Fibroblast of lung (primary cell): ENCODE measurements around the gene DNASE1. TPM values are rescaled to one million over a fixed set of nuclear protein-coding genes. Genes with fewer than 3 reads are reported as not detected.

ENCODE experiments used
- DNase-seq, 2 donors: peaks; one replicate each; pipeline versions ENCODE4 v3.0.0 to v3.0.0-alpha.2; 2010; ENCODE audit warnings: low read depth in 2 of 2
- H2AFZ ChIP-seq: 2 replicates; pipeline ENCODE4 v1.5.1; 2012; ENCODE audit warnings: low read length, control low read depth, inconsistent platforms
- H3K27ac ChIP-seq: 2 replicates; pipeline ENCODE4 v1.5.1; 2011; ENCODE audit warnings: low read length, control low read depth; ENCODE audit not compliant: insufficient read depth
- H3K27me3 ChIP-seq: 2 replicates; pipeline ENCODE4 v1.5.1; 2011; ENCODE audit warnings: mild to moderate bottlenecking, low read length; ENCODE audit not compliant: control insufficient read depth, insufficient read depth
- H3K36me3 ChIP-seq: 2 replicates; pipeline ENCODE4 v1.5.1; 2011; ENCODE audit warnings: low read length; ENCODE audit not compliant: control insufficient read depth, insufficient read depth
- H3K4me1 ChIP-seq: 2 replicates; pipeline ENCODE4 v1.5.1; 2011; ENCODE audit warnings: low read length; ENCODE audit not compliant: control insufficient read depth, insufficient read depth; ENCODE audit errors: extremely low read depth
- H3K4me2 ChIP-seq: 2 replicates; pipeline ENCODE4 v1.5.1; 2011; ENCODE audit warnings: low read length, control low read depth; ENCODE audit not compliant: insufficient read depth; ENCODE audit errors: extremely low read depth
- H3K4me3 ChIP-seq, 4 experiments: fragments of 200-600 bp in 1 of 4; sonication (generic) in 1 of 4; replicated peaks in 1 of 4; 2 replicates each; pipeline ENCODE4 v1.5.1; 2011 to 2016; ENCODE audit warnings: low read length in 4 of 4, low read depth in 3 of 4, mild to moderate bottlenecking in 3 of 4, control low read depth in 2 of 4, inconsistent platforms in 1 of 4, mixed read lengths in 1 of 4; ENCODE audit not compliant: insufficient read depth in 1 of 4; ENCODE audit errors: control extremely low read depth in 1 of 4
- H3K79me2 ChIP-seq: 2 replicates; pipeline ENCODE4 v1.5.1; 2012; ENCODE audit warnings: mild to moderate bottlenecking, low read length, inconsistent platforms; ENCODE audit not compliant: control insufficient read depth, insufficient read depth
- H3K9ac ChIP-seq: 2 replicates; pipeline ENCODE4 v1.5.1; 2011; ENCODE audit warnings: mild to moderate bottlenecking, low read length, control low read depth; ENCODE audit not compliant: insufficient read depth
- H3K9me3 ChIP-seq: 2 replicates; pipeline ENCODE4 v1.5.1; 2012; ENCODE audit warnings: low read depth, low read length; ENCODE audit not compliant: control insufficient read depth, insufficient read depth
- H4K20me1 ChIP-seq: 2 replicates; pipeline ENCODE4 v1.5.1; 2011; ENCODE audit warnings: low read length; ENCODE audit not compliant: control insufficient read depth, insufficient read depth; ENCODE audit errors: extremely low read depth
- CTCF ChIP-seq, 2 donors: IDR thresholded peaks in 1 of 2; conservative IDR thresholded peaks in 1 of 2; 1 replicate in 1 of 2; 2 replicates in 1 of 2; pipeline ENCODE4 v1.5.1; 2011 to 2012; ENCODE audit warnings: low read length in 2 of 2, control low read depth in 1 of 2, inconsistent platforms in 1 of 2, low read depth in 1 of 2, mild to moderate bottlenecking in 1 of 2
- EZH2 ChIP-seq: IDR thresholded peaks from 2 replicates; pipeline ENCODE4 v1.5.1; 2012; ENCODE audit warnings: low read length, control low read depth, mild to moderate bottlenecking; ENCODE audit errors: missing control alignments
- polyA plus RNA-seq, 2 donors: library from polyadenylated mRNA; depleted of rRNA in 1 of 2; stranded (reverse) in 1 of 2; unstranded in 1 of 2; fragments of >200 nt; gene quantifications; 2 replicates each; pipeline ENCODE4 v1.2.1, GENCODE V29; 2011 to 2012; ENCODE audit warnings: missing spikeins in 1 of 2
- total RNA-seq: library from RNA; depleted of rRNA; stranded (reverse); fragments of >200 nt; gene quantifications from 2 replicates; pipeline ENCODE4 v1.2.1, GENCODE V29; 2014

The DNASE1 gene
- total and polyA plus RNA-seq, 2 donors (not counting 1 experiment from before 2014, with no cell fraction given), result 2.9 to 29.1 TPM

GRCh38 chr16:3625331-3625730, 29.2 kb upstream of the DNASE1 start:
- TF ChIP-seq CTCF (conservative IDR thresholded peaks at IDR 0.05 in 1 of 2, IDR thresholded peaks at IDR 0.05 in 1 of 2; ENCODE audit: low read depth in 1 of 2, low read length in 2 of 2), result no peak
- no peak for TF ChIP-seq EZH2
- Histone ChIP-seq H3K27me3 (no peaks in the 10 kb centered on the region), H2AFZ (no peak overlapping the region), H3K4me3 (no peak overlapping the region), H3K79me2 (no peaks in the 10 kb centered on the region), H3K36me3 (no peaks in the 10 kb centered on the region), H3K4me1 (no peaks in the 10 kb centered on the region), H3K4me2 (no peak overlapping the region), H3K9me3 (no peaks in the 10 kb centered on the region), H3K27ac (no peak overlapping the region), H3K9ac (no peak overlapping the region), H4K20me1 (no peaks in the 10 kb centered on the region)
- no peak for DNase-seq

GRCh38 chr16:3625911-3626732, 28.4 kb upstream of the DNASE1 start:
- TF ChIP-seq EZH2, result no peak
- TF ChIP-seq CTCF (conservative IDR thresholded peaks at IDR 0.05 in 1 of 2, IDR thresholded peaks at IDR 0.05 in 1 of 2; ENCODE audit: low read depth in 1 of 2, low read length in 2 of 2), result no peak
- H3K27me3 ChIP-seq, result no peaks in the 10 kb centered on the region
- no peak overlapping the region for H3K4me2 ChIP-seq
- H3K27ac ChIP-seq, result no peak overlapping the region
- H3K9me3 ChIP-seq, result no peaks in the 10 kb centered on the region
- no peaks in the 10 kb centered on the region for H3K79me2 ChIP-seq
- H3K9ac ChIP-seq, result no peak overlapping the region
- DNase-seq, result peak in 1 of 2 donors; percentile 39
- H3K4me1 ChIP-seq, result no peaks in the 10 kb centered on the region
- H4K20me1 ChIP-seq, result no peaks in the 10 kb centered on the region
- no peaks in the 10 kb centered on the region for H3K36me3 ChIP-seq
- no peak overlapping the region for H3K4me3 ChIP-seq
- no peak overlapping the region for H2AFZ ChIP-seq

GRCh38 chr16:3637371-3637923, 17.0 kb upstream of the DNASE1 start:
- Histone ChIP-seq H3K4me3 (no peak overlapping the region), H3K36me3 (no peaks in the 10 kb centered on the region), H3K79me2 (no peaks in the 10 kb centered on the region), H3K9ac (no peak overlapping the region), H3K9me3 (no peaks in the 10 kb centered on the region), H3K4me2 (no peak overlapping the region), H3K27ac (no peak overlapping the region), H3K27me3 (no peaks in the 10 kb centered on the region), H2AFZ (no peak overlapping the region), H4K20me1 (no peaks in the 10 kb centered on the region), H3K4me1 (no peaks in the 10 kb centered on the region)
- TF ChIP-seq EZH2 (no peak), CTCF (conservative IDR thresholded peaks at IDR 0.05 in 1 of 2, IDR thresholded peaks at IDR 0.05 in 1 of 2; ENCODE audit: low read depth in 1 of 2, low read length in 2 of 2) (no peak)
- DNase-seq, result no peak
